Glutamatergic neuron (in vitro differentiated cells): ENCODE measurements around the gene FBXW4. TPM values are rescaled to one million over a fixed set of nuclear protein-coding genes. Genes with fewer than 3 reads are reported as not detected.
A peak's percentile ranks its signal among the peaks of the same experiment; 100 is the strongest.

Experiments
- DNase-seq: peaks from one replicate; pipeline ENCODE4 v3.0.0; 2022
- H3K27ac Mint-ChIP-seq: one replicate; pipeline ENCODE4 v1.8.0; 2020; ENCODE audit warnings: mild to moderate bottlenecking, mixed read lengths, inconsistent platforms; ENCODE audit not compliant: unreplicated experiment
- H3K27me3 Mint-ChIP-seq: one replicate; pipeline ENCODE4 v1.8.0; 2020; ENCODE audit warnings: mild to moderate bottlenecking, moderate library complexity, mixed read lengths, inconsistent platforms; ENCODE audit not compliant: unreplicated experiment
- H3K36me3 Mint-ChIP-seq: one replicate; pipeline ENCODE4 v1.8.0; 2020; ENCODE audit warnings: mild to moderate bottlenecking, mixed read lengths, inconsistent platforms; ENCODE audit not compliant: unreplicated experiment
- H3K4me1 Mint-ChIP-seq: one replicate; pipeline ENCODE4 v1.8.0; 2020; ENCODE audit warnings: mild to moderate bottlenecking, low read depth, mixed read lengths, inconsistent platforms; ENCODE audit not compliant: unreplicated experiment
- H3K4me3 Mint-ChIP-seq: one replicate; pipeline ENCODE4 v1.8.0; 2020; ENCODE audit warnings: mild to moderate bottlenecking, mixed read lengths, inconsistent platforms; ENCODE audit not compliant: unreplicated experiment
- H3K9me3 Mint-ChIP-seq: one replicate; pipeline ENCODE4 v1.8.0; 2020; ENCODE audit warnings: mild to moderate bottlenecking, moderate library complexity, mixed read lengths, inconsistent platforms; ENCODE audit not compliant: unreplicated experiment
- CTCF ChIP-seq: fragments of 200-600 bp; sonication (generic); IDR thresholded peaks from one replicate; pipeline ENCODE4 v1.5.0; 2021; ENCODE audit not compliant: partially characterized antibody, unreplicated experiment
- total RNA-seq: library from RNA; stranded (reverse); fragmentation: NEBNext Ultra II Directional; extraction: Animal tissue kit (Norgen Biotek cat#: 25700); gene quantifications from one replicate; pipeline ENCODE4 v1.2.1, GENCODE V29; 2021; ENCODE audit not compliant: unreplicated experiment

Gene FBXW4
- total RNA-seq, 1 donor from 2014 or later: 25.8 TPM

GRCh38 chr10:101704331-101704730 lies 9.4 kb upstream of the FBXW4 start:
- H3K27ac Mint-ChIP-seq: no peak overlapping the region
- DNase-seq: no peak
- TF ChIP-seq CTCF: no peak
- no peaks in the 10 kb centered on the region for H3K36me3 Mint-ChIP-seq
- no peak overlapping the region for H3K4me3 Mint-ChIP-seq
- no peaks in the 10 kb centered on the region for H3K4me1 Mint-ChIP-seq
- H3K9me3 Mint-ChIP-seq: no peaks in the 10 kb centered on the region
- H3K27me3 Mint-ChIP-seq: no peaks in the 10 kb centered on the region

- H3K9me3 Mint-ChIP-seq: peaks cover 5% of the 10 kb centered on the region
- H3K36me3 Mint-ChIP-seq: no peaks in the 10 kb centered on the region
- no peak for DNase-seq
- TF ChIP-seq CTCF: no peak
- H3K4me1 Mint-ChIP-seq: peaks cover 5% of the 10 kb centered on the region
- no peak overlapping the region for H3K27ac Mint-ChIP-seq
- H3K4me3 Mint-ChIP-seq: peak overlapping the region; percentile 35
- H3K27me3 Mint-ChIP-seq: peaks cover 9% of the 10 kb centered on the region
These were observed 1.7 kb upstream of the FBXW4 start for GRCh38 chr10:101696632-101697031.

GRCh38 chr10:101695404-101695890 lies 477 bp upstream of the FBXW4 start:
- DNase-seq: no peak
- H3K36me3 Mint-ChIP-seq: no peaks in the 10 kb centered on the region
- peak overlapping the region; percentile 76 for H3K27ac Mint-ChIP-seq
- no peak for TF ChIP-seq CTCF
- peak overlapping the region; percentile 80 for H3K4me3 Mint-ChIP-seq
- H3K4me1 Mint-ChIP-seq: peaks cover 7% of the 10 kb centered on the region
- peaks cover 5% of the 10 kb centered on the region for H3K9me3 Mint-ChIP-seq
- H3K27me3 Mint-ChIP-seq: peaks cover 9% of the 10 kb centered on the region

- no peak for TF ChIP-seq CTCF
- H3K4me1 Mint-ChIP-seq: peaks cover 7% of the 10 kb centered on the region
- H3K4me3 Mint-ChIP-seq: peak overlapping the region; percentile 96
- DNase-seq: peak; percentile 73
- H3K27ac Mint-ChIP-seq: peak overlapping the region; percentile 99
- H3K9me3 Mint-ChIP-seq: peaks cover 5% of the 10 kb centered on the region
- no peaks in the 10 kb centered on the region for H3K36me3 Mint-ChIP-seq
- peaks cover 9% of the 10 kb centered on the region for H3K27me3 Mint-ChIP-seq
These were observed 844 bp downstream of the FBXW4 start for GRCh38 chr10:101693978-101694673.

- peak overlapping the region; percentile 99 for H3K27ac Mint-ChIP-seq
- no peak for TF ChIP-seq CTCF
- DNase-seq: no peak
- H3K9me3 Mint-ChIP-seq: peaks cover 5% of the 10 kb centered on the region
- peak overlapping the region; percentile 96 for H3K4me3 Mint-ChIP-seq
- peaks cover 9% of the 10 kb centered on the region for H3K27me3 Mint-ChIP-seq
- H3K36me3 Mint-ChIP-seq: no peaks in the 10 kb centered on the region
- peaks cover 7% of the 10 kb centered on the region for H3K4me1 Mint-ChIP-seq
These were observed 1.4 kb downstream of the FBXW4 start for GRCh38 chr10:101693651-101693977.
